ENCODE results near the gene GTPBP3.
A peak's percentile ranks its signal among the peaks of the same experiment; 100 is the strongest.

The GTPBP3 gene

GRCh38 chr19:17327654-17328516 lies 9.5 kb upstream of the GTPBP3 start:
- no peak for DNase-seq (ENCODE audit: low read depth in 2 of 2)

- DNase-seq (ENCODE audit: low read depth in 2 of 2): no peak
Observed at GRCh38 chr19:17328517-17329365, 8.6 kb upstream of the GTPBP3 start.

- DNase-seq (ENCODE audit: low read depth in 2 of 2): no peak
Observed at GRCh38 chr19:17329366-17330261, 7.7 kb upstream of the GTPBP3 start.

GRCh38 chr19:17330262-17331044 lies 6.9 kb upstream of the GTPBP3 start:
- no peak for DNase-seq (ENCODE audit: low read depth in 2 of 2)

GRCh38 chr19:17331045-17331558 lies 6.3 kb upstream of the GTPBP3 start:
- DNase-seq (ENCODE audit: low read depth in 2 of 2): no peak

GRCh38 chr19:17332360-17332676 lies 5.0 kb upstream of the GTPBP3 start:
- no peak for DNase-seq (ENCODE audit: low read depth in 2 of 2)

GRCh38 chr19:17332677-17333581 lies 4.4 kb upstream of the GTPBP3 start:
- no peak for DNase-seq (ENCODE audit: low read depth in 2 of 2)

- DNase-seq (ENCODE audit: low read depth in 2 of 2): peak; percentile 52 to 75
Observed at GRCh38 chr19:17333611-17334413, 3.5 kb upstream of the GTPBP3 start.

- DNase-seq (ENCODE audit: low read depth in 2 of 2): peak; percentile 88 to 89
Observed at GRCh38 chr19:17334414-17335409, 2.6 kb upstream of the GTPBP3 start, which contains the start of gene ANO8. TSS of gene ANO8 (minus strand) at chr19:17334855. CDS start at chr19:17334670, 185 bp downstream.

GRCh38 chr19:17335575-17335974 lies 1.8 kb upstream of the GTPBP3 start:
- DNase-seq (ENCODE audit: low read depth in 2 of 2): no peak

- DNase-seq (ENCODE audit: low read depth in 2 of 2): no peak
Observed at GRCh38 chr19:17337675-17338432, 501 bp downstream of the GTPBP3 start.

- DNase-seq (ENCODE audit: low read depth in 2 of 2): no peak
Observed at GRCh38 chr19:17338433-17339078, 1.2 kb downstream of the GTPBP3 start.

- DNase-seq (ENCODE audit: low read depth in 2 of 2): no peak
Observed at GRCh38 chr19:17339088-17339741, 1.9 kb downstream of the GTPBP3 start.

- DNase-seq (ENCODE audit: low read depth in 2 of 2): no peak
Observed at GRCh38 chr19:17340302-17340870, 3.0 kb downstream of the GTPBP3 start.

GRCh38 chr19:17340871-17341357 lies 3.6 kb downstream of the GTPBP3 start:
- no peak for DNase-seq (ENCODE audit: low read depth in 2 of 2)
